Thyroid gland (tissue), 4 donors: Measurements from ENCODE around the gene CPE.

Experiments
- CTCF ChIP-seq, 6 experiments: fragments of 200-600 bp in 3 of 6; fragments of 450-650 bp in 3 of 6; sonication (generic) in 3 of 6; IDR thresholded peaks; one replicate each; pipeline ENCODE4 v1.5.1; 2016 to 2019; ENCODE audit warnings: antibody characterized with exemption in 6 of 6, mild to moderate bottlenecking in 2 of 6, inconsistent platforms in 1 of 6, moderate library complexity in 1 of 6
- POLR2A ChIP-seq, 2 donors: fragments of 450-650 bp; IDR thresholded peaks; one replicate each; pipeline ENCODE4 v1.6.1; 2017; ENCODE audit warnings: antibody characterized with exemption in 2 of 2, mild to moderate bottlenecking in 2 of 2, moderate library complexity in 1 of 2

GRCh38 chr4:165433529-165433928 is 54.7 kb downstream of the CPE start:
- TF ChIP-seq CTCF (IDR thresholded peaks at IDR 0.05) = no peak
- no peak for TF ChIP-seq POLR2A (IDR thresholded peaks at IDR 0.05)
